GOT3 (cell line): ENCODE data around the gene BMP5.

ENCODE experiments used
- DNase-seq: peaks from one replicate; lab custom pipeline; 2025; ENCODE audit warnings: mixed read lengths; lab: John Stamatoyannopoulos, UW

The BMP5 gene

GRCh38 chr6:55811074-55811473 is 64.3 kb downstream of the BMP5 start:
- no peak for DNase-seq

GRCh38 chr6:55802259-55802658 is 73.1 kb downstream of the BMP5 start:
- DNase-seq: no peak

- no peak for DNase-seq
Observed at GRCh38 chr6:55798571-55798970, 76.8 kb downstream of the BMP5 start.

- no peak for DNase-seq
Observed at GRCh38 chr6:55794136-55794812, 81.1 kb downstream of the BMP5 start.

GRCh38 chr6:55785273-55785672 is 90.1 kb downstream of the BMP5 start:
- DNase-seq: no peak

GRCh38 chr6:55782275-55782674 is 93.1 kb downstream of the BMP5 start:
- DNase-seq: no peak

GRCh38 chr6:55778705-55779104 is 96.7 kb downstream of the BMP5 start:
- no peak for DNase-seq

- no peak for DNase-seq
Observed at GRCh38 chr6:55777469-55777868, 97.9 kb downstream of the BMP5 start.

- no peak for DNase-seq
Observed at GRCh38 chr6:55776113-55776512, 99.3 kb downstream of the BMP5 start.

- DNase-seq: no peak
Observed at GRCh38 chr6:55775029-55775318, 100.4 kb downstream of the BMP5 start.

- no peak for DNase-seq
Observed at GRCh38 chr6:55774286-55775028, 100.9 kb downstream of the BMP5 start.

- DNase-seq: no peak
Observed at GRCh38 chr6:55773620-55774216, 101.7 kb downstream of the BMP5 start.

GRCh38 chr6:55772730-55773129 is 102.7 kb downstream of the BMP5 start:
- no peak for DNase-seq

- no peak for DNase-seq
Observed at GRCh38 chr6:55759536-55759935, 115.9 kb downstream of the BMP5 start.

- peak; percentile 6 for DNase-seq
Observed at GRCh38 chr6:55758156-55758937, 117.0 kb downstream of the BMP5 start.

- no peak for DNase-seq
Observed at GRCh38 chr6:55756531-55757031, 118.8 kb downstream of the BMP5 start.

GRCh38 chr6:55748880-55749279 is 126.5 kb downstream of the BMP5 start:
- no peak for DNase-seq

- no peak for DNase-seq
Observed at GRCh38 chr6:55746473-55746872, 128.9 kb downstream of the BMP5 start.

- no peak for DNase-seq
Observed at GRCh38 chr6:55734256-55734655, 141.1 kb downstream of the BMP5 start.

- DNase-seq: no peak
Observed at GRCh38 chr6:55729665-55730064, 145.7 kb downstream of the BMP5 start.

- no peak for DNase-seq
Observed at GRCh38 chr6:55726144-55726543, 149.2 kb downstream of the BMP5 start.

- no peak for DNase-seq
Observed at GRCh38 chr6:55714831-55715230, 160.6 kb downstream of the BMP5 start.

- DNase-seq: no peak
Observed at GRCh38 chr6:55713436-55713835, 162.0 kb downstream of the BMP5 start.
